ENCODE data around the gene KCNC4. TPM values are rescaled to one million over a fixed set of nuclear protein-coding genes. Genes with fewer than 3 reads are reported as not detected.

Gene KCNC4
- total RNA-seq, 4 donors from 2014 or later = 2.9 to 9.0 (median 6.1) TPM

GRCh38 chr1:110228381-110228780 is 18.3 kb downstream of the KCNC4 start:
- H3K27ac ChIP-seq = no peak overlapping the region
- peaks cover 0 to 99% (median 0%) of the 10 kb centered on the region in 3 donors for H3K36me3 ChIP-seq
- WGBS, 2 donors = 81 to 82% methylated on average over 11 to 12 of the region's 12 CpGs
- peaks cover 0 to 12% (median 0%) of the 10 kb centered on the region in 4 donors for H3K9me3 ChIP-seq
- no peak overlapping the region for H3K4me3 ChIP-seq
- no peaks in the 10 kb centered on the region for H3K27me3 ChIP-seq
- no peak for TF ChIP-seq POLR2A (IDR thresholded peaks at IDR 0.05)
- DNase-seq (ENCODE audit: low spot score in 2 of 2) = no peak
- no peaks in the 10 kb centered on the region for H3K4me1 ChIP-seq

- no peak for DNase-seq (ENCODE audit: low spot score in 2 of 2)
- Histone ChIP-seq H3K4me1 (no peaks in the 10 kb centered on the region), H3K4me3 (no peak overlapping the region), H3K36me3 (peaks cover 0 to 99% (median 0%) of the 10 kb centered on the region in 3 donors), H3K9me3 (peaks cover 0 to 12% (median 0%) of the 10 kb centered on the region in 4 donors), H3K27ac (no peak overlapping the region), H3K27me3 (no peaks in the 10 kb centered on the region)
- 86% methylated on average over 9 of the region's 9 CpGs for WGBS, 2 donors
- TF ChIP-seq CTCF (IDR thresholded peaks at IDR 0.05) (no peak), POLR2A (IDR thresholded peaks at IDR 0.05) (no peak), EP300 (IDR thresholded peaks at IDR 0.05) (no peak)
These were observed 18.8 kb downstream of the KCNC4 start for GRCh38 chr1:110228869-110229268.

- 86 to 87% methylated on average over 21 of the region's 21 CpGs for WGBS, 2 donors
- peaks cover 0 to 12% (median 0%) of the 10 kb centered on the region in 4 donors for H3K9me3 ChIP-seq
- H3K27me3 ChIP-seq = no peaks in the 10 kb centered on the region
- H3K4me1 ChIP-seq = no peaks in the 10 kb centered on the region
- DNase-seq (ENCODE audit: low spot score in 2 of 2) = no peak
- peaks cover 0 to 100% (median 0%) of the 10 kb centered on the region in 3 donors for H3K36me3 ChIP-seq
- H3K4me3 ChIP-seq = no peak overlapping the region
- no peak for TF ChIP-seq POLR2A (IDR thresholded peaks at IDR 0.05)
- no peak for TF ChIP-seq EP300 (IDR thresholded peaks at IDR 0.05)
- no peak for TF ChIP-seq CTCF (IDR thresholded peaks at IDR 0.05)
- no peak overlapping the region for H3K27ac ChIP-seq
These were observed 19.4 kb downstream of the KCNC4 start for GRCh38 chr1:110229348-110230001.

- TF ChIP-seq CTCF (IDR thresholded peaks at IDR 0.05) = no peak
- H3K27me3 ChIP-seq = no peaks in the 10 kb centered on the region
- no peak for DNase-seq (ENCODE audit: low spot score in 2 of 2)
- no peak overlapping the region for H3K27ac ChIP-seq
- 65 to 83% methylated on average over 10 to 11 of the region's 11 CpGs for WGBS, 2 donors
- peaks cover 0 to 12% (median 0%) of the 10 kb centered on the region in 4 donors for H3K9me3 ChIP-seq
- no peak overlapping the region for H3K4me3 ChIP-seq
- peaks cover 0 to 97% (median 0%) of the 10 kb centered on the region in 3 donors for H3K36me3 ChIP-seq
- H3K4me1 ChIP-seq = no peaks in the 10 kb centered on the region
These were observed 20.5 kb downstream of the KCNC4 start for GRCh38 chr1:110230381-110231199.

GRCh38 chr1:110233861-110234260 is 23.7 kb downstream of the KCNC4 start:
- no peak for TF ChIP-seq POLR2A (IDR thresholded peaks at IDR 0.05)
- TF ChIP-seq EP300 (IDR thresholded peaks at IDR 0.05) = no peak
- TF ChIP-seq CTCF (IDR thresholded peaks at IDR 0.05) = no peak
- no peak overlapping the region for H3K27ac ChIP-seq
- peaks cover 0 to 12% (median 0%) of the 10 kb centered on the region in 4 donors for H3K9me3 ChIP-seq
- H3K4me3 ChIP-seq = no peak overlapping the region
- WGBS, 2 donors = 51 to 52% methylated on average over 2 of the region's 2 CpGs
- H3K36me3 ChIP-seq = peaks cover 0 to 72% (median 4%) of the 10 kb centered on the region in 3 donors
- no peak for DNase-seq (ENCODE audit: low spot score in 2 of 2)
- H3K27me3 ChIP-seq = no peaks in the 10 kb centered on the region
- no peaks in the 10 kb centered on the region for H3K4me1 ChIP-seq
